ENCODE measurements around the gene C6orf15. TPM values are rescaled to one million over a fixed set of nuclear protein-coding genes. Genes with fewer than 3 reads are reported as not detected.

Gene C6orf15
- polyA plus RNA-seq, 1 donor from 2014 or later: not detected

DNA sequence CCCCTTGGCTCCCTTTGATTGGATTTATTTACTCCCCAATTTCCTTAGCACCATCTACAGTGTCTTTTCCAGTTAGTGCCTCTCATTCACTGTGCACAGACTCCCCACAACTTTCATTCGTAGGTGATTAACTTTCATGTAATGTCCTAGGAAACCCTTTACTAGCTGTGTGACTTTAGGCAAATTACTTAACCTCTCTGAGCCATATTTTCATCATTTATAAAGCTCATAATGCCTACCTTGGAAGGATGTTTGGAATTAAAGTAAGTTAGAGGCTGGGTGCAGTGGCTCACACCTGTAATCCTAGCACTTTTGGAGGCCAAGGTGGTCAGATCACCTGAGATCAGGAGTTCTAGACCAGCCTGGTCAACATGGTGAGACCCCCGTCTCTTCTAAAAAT, 20.1 kb downstream of the C6orf15 start:
- Histone ChIP-seq H3K9me2 (ENCODE audit: insufficient read depth, low read length) (no peaks in the 10 kb centered on the region), H3K4me3 (ENCODE audit: low read length) (no peak overlapping the region), H3K36me3 (ENCODE audit: insufficient read depth, low read length) (no peaks in the 10 kb centered on the region), H3K9me3 (ENCODE audit: low read length) (no peaks in the 10 kb centered on the region), H3K27me3 (ENCODE audit: insufficient read depth, low read depth, low read length) (no peaks in the 10 kb centered on the region), H3K27ac (ENCODE audit: low read length) (no peak overlapping the region), H4K20me1 (ENCODE audit: insufficient read depth) (no peaks in the 10 kb centered on the region), H3K9ac (ENCODE audit: low read length) (no peak overlapping the region), H3K79me2 (replicated peaks; ENCODE audit: insufficient read depth, low read length) (no peaks in the 10 kb centered on the region), H3F3A (ENCODE audit: insufficient read depth, low read length, poor library complexity, severe bottlenecking) (no peaks in the 10 kb centered on the region), H2AFZ (ENCODE audit: low read depth, low read length) (no peak overlapping the region), H3K4me2 (ENCODE audit: low read length) (no peak overlapping the region)
- TF ChIP-seq, protein P1, sequence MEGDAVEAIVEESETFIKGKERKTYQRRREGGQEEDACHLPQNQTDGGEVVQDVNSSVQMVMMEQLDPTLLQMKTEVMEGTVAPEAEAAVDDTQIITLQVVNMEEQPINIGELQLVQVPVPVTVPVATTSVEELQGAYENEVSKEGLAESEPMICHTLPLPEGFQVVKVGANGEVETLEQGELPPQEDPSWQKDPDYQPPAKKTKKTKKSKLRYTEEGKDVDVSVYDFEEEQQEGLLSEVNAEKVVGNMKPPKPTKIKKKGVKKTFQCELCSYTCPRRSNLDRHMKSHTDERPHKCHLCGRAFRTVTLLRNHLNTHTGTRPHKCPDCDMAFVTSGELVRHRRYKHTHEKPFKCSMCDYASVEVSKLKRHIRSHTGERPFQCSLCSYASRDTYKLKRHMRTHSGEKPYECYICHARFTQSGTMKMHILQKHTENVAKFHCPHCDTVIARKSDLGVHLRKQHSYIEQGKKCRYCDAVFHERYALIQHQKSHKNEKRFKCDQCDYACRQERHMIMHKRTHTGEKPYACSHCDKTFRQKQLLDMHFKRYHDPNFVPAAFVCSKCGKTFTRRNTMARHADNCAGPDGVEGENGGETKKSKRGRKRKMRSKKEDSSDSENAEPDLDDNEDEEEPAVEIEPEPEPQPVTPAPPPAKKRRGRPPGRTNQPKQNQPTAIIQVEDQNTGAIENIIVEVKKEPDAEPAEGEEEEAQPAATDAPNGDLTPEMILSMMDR (IDR thresholded peaks at IDR 0.05; ENCODE audit: poor library complexity, severe bottlenecking): no peak
- no peak for TF ChIP-seq POLR2AphosphoS5 (IDR thresholded peaks at IDR 0.05)
- no peak for TF ChIP-seq SMC3 (conservative IDR thresholded peaks at IDR 0.05; ENCODE audit: poor library complexity)
- no peak for TF ChIP-seq RAD21 (conservative IDR thresholded peaks at IDR 0.05)

DNA sequence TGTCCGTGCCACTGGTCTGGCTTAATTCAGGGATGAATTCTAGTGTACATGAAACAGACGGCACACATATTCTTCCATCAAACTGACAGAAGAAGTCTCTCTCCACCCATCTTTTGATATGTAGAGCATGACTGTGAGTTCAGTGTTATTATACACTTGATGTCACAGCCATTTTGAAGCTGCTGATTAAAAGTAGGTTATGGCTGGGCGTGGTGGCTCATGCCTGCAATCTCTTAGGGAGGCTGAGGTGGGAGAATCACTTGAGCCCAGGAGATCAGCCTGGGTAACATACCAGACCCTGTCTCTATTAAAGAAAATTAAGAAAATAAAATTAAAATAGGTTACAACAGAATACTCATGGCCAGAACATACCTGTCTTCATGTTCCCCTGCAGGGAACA, 20.7 kb downstream of the C6orf15 start:
- Histone ChIP-seq H3F3A (ENCODE audit: insufficient read depth, low read length, poor library complexity, severe bottlenecking) (no peaks in the 10 kb centered on the region), H3K4me2 (ENCODE audit: low read length) (no peak overlapping the region), H2AFZ (ENCODE audit: low read depth, low read length) (no peak overlapping the region), H3K9ac (ENCODE audit: low read length) (no peak overlapping the region), H3K36me3 (ENCODE audit: insufficient read depth, low read length) (no peaks in the 10 kb centered on the region), H3K27ac (ENCODE audit: low read length) (no peak overlapping the region), H3K27me3 (ENCODE audit: insufficient read depth, low read depth, low read length) (no peaks in the 10 kb centered on the region), H3K9me2 (ENCODE audit: insufficient read depth, low read length) (no peaks in the 10 kb centered on the region), H3K9me3 (ENCODE audit: low read length) (no peaks in the 10 kb centered on the region), H4K20me1 (ENCODE audit: insufficient read depth) (no peaks in the 10 kb centered on the region), H3K4me3 (ENCODE audit: low read length) (no peak overlapping the region), H3K79me2 (replicated peaks; ENCODE audit: insufficient read depth, low read length) (no peaks in the 10 kb centered on the region)
- TF ChIP-seq RAD21 (conservative IDR thresholded peaks at IDR 0.05) (no peak), POLR2AphosphoS5 (IDR thresholded peaks at IDR 0.05) (no peak), SMC3 (conservative IDR thresholded peaks at IDR 0.05; ENCODE audit: poor library complexity) (no peak), EP300 (conservative IDR thresholded peaks at IDR 0.05; ENCODE audit: poor library complexity, severe bottlenecking) (no peak), EZH2 (IDR thresholded peaks at IDR 0.05; ENCODE audit: borderline replicate concordance, insufficient read depth, low read length, poor library complexity, severe bottlenecking) (no peak), TAF1 (IDR thresholded peaks at IDR 0.05; ENCODE audit: low read depth) (no peak), MXI1 (conservative IDR thresholded peaks at IDR 0.05; ENCODE audit: poor library complexity, severe bottlenecking) (no peak)
- TF ChIP-seq, protein P2, sequence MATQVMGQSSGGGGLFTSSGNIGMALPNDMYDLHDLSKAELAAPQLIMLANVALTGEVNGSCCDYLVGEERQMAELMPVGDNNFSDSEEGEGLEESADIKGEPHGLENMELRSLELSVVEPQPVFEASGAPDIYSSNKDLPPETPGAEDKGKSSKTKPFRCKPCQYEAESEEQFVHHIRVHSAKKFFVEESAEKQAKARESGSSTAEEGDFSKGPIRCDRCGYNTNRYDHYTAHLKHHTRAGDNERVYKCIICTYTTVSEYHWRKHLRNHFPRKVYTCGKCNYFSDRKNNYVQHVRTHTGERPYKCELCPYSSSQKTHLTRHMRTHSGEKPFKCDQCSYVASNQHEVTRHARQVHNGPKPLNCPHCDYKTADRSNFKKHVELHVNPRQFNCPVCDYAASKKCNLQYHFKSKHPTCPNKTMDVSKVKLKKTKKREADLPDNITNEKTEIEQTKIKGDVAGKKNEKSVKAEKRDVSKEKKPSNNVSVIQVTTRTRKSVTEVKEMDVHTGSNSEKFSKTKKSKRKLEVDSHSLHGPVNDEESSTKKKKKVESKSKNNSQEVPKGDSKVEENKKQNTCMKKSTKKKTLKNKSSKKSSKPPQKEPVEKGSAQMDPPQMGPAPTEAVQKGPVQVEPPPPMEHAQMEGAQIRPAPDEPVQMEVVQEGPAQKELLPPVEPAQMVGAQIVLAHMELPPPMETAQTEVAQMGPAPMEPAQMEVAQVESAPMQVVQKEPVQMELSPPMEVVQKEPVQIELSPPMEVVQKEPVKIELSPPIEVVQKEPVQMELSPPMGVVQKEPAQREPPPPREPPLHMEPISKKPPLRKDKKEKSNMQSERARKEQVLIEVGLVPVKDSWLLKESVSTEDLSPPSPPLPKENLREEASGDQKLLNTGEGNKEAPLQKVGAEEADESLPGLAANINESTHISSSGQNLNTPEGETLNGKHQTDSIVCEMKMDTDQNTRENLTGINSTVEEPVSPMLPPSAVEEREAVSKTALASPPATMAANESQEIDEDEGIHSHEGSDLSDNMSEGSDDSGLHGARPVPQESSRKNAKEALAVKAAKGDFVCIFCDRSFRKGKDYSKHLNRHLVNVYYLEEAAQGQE (IDR thresholded peaks at IDR 0.05; ENCODE audit: borderline replicate concordance): no peak
- TF ChIP-seq, protein P1 (IDR thresholded peaks at IDR 0.05; ENCODE audit: poor library complexity, severe bottlenecking): no peak
